Stimulated activated naive B cell treated with anti-CD40 and anti-IgM and Interleukin-4, amounts not matched to agents 10 μg/mL and 1 μg/mL and 100 μg/mL, for 72 hours (primary cell): ENCODE results near the gene ATG9A.
"Not testable (repeated sequence)": the region's sequence is repeated elsewhere in the genome, so short reads cannot be mapped to it uniquely, and the experiment has no call there.

Source experiments
- ATAC-seq, 2 donors: fragments of 150-1000 bp; cut with Tn5 transposase; replicated peaks; 2 replicates each; pipeline ENCODE4 v1.10.0; 2021; ENCODE audit warnings: moderate library complexity in 1 of 2
- DNase-seq: peaks from one replicate; pipeline ENCODE4 v3.0.0; 2021
- H3K27ac Mint-ChIP-seq: one replicate; pipeline ENCODE4 v1.8.0; 2022; ENCODE audit warnings: mild to moderate bottlenecking, mixed read lengths
- H3K27me3 Mint-ChIP-seq, 2 donors: one replicate each; pipeline ENCODE4 v1.8.0; 2022; ENCODE audit warnings: mixed read lengths in 2 of 2
- H3K36me3 Mint-ChIP-seq, 2 donors: one replicate each; pipeline ENCODE4 v1.8.0; 2022; ENCODE audit warnings: mixed read lengths in 2 of 2, mild to moderate bottlenecking in 1 of 2
- H3K4me1 Mint-ChIP-seq, 2 donors: one replicate each; pipeline ENCODE4 v1.8.0; 2022; ENCODE audit warnings: mixed read lengths in 2 of 2, mild to moderate bottlenecking in 1 of 2
- H3K4me3 Mint-ChIP-seq, 2 donors: one replicate each; pipeline ENCODE4 v1.8.0; 2022; ENCODE audit warnings: mild to moderate bottlenecking in 2 of 2, mixed read lengths in 2 of 2, moderate library complexity in 1 of 2
- H3K9me3 Mint-ChIP-seq, 2 donors: one replicate each; pipeline ENCODE4 v1.8.0; 2022; ENCODE audit warnings: mixed read lengths in 2 of 2, mild to moderate bottlenecking in 1 of 2

Gene ATG9A

GRCh38 chr2:219266232-219266631, 36.8 kb upstream of the ATG9A start:
- ATAC-seq, result no peak
- H3K27me3 Mint-ChIP-seq, result no peaks in the 10 kb centered on the region
- DNase-seq, result no peak
- H3K4me1 Mint-ChIP-seq, result peaks cover 0 to 1% of the 10 kb centered on the region in 2 donors
- peak overlapping the region; percentile 65 for H3K27ac Mint-ChIP-seq
- no peak overlapping the region for H3K4me3 Mint-ChIP-seq
- H3K9me3 Mint-ChIP-seq, result no peaks in the 10 kb centered on the region
- H3K36me3 Mint-ChIP-seq, result no peaks in the 10 kb centered on the region

GRCh38 chr2:219261024-219261855, 31.8 kb upstream of the ATG9A start:
- H3K27me3 Mint-ChIP-seq, result no peaks in the 10 kb centered on the region
- H3K27ac Mint-ChIP-seq, result no peak overlapping the region
- no peak overlapping the region for H3K4me3 Mint-ChIP-seq
- no peaks in the 10 kb centered on the region for H3K9me3 Mint-ChIP-seq
- ATAC-seq, result no peak
- peaks cover 0 to 1% of the 10 kb centered on the region in 2 donors for H3K4me1 Mint-ChIP-seq
- DNase-seq, result no peak
- no peaks in the 10 kb centered on the region for H3K36me3 Mint-ChIP-seq

DNA sequence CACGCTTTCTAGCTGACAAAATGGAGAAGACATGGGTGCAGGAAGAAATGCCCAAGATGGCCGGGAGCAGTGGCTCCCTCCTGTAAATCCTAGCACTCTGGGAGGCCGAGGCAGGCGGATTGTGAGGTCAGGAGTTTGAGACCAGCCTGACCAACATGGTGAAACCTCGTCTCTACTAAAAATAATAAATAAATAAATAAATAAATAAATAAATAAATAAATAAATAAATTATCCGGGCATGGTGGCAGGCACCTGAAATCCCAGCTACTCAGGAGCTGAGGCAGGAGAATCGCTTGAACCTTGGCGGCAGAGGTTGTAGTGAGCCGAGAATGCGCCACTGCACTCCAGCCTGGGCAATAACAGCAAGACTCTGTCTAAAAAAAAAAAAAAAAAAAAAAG, 29.5 kb upstream of the ATG9A start:
- not testable (repeated sequence) for H3K9me3 Mint-ChIP-seq, ATAC-seq, DNase-seq, H3K36me3 Mint-ChIP-seq, H3K4me3 Mint-ChIP-seq, H3K27me3 Mint-ChIP-seq, H3K27ac Mint-ChIP-seq, H3K4me1 Mint-ChIP-seq

GRCh38 chr2:219254590-219255201, 25.3 kb upstream of the ATG9A start:
- Mint-ChIP-seq H3K4me1 (peaks cover 35 to 47% of the 10 kb centered on the region in 2 donors), H3K4me3 (peak overlapping the region; percentile 79 to 87), H3K36me3 (peaks cover 23 to 30% of the 10 kb centered on the region in 2 donors), H3K27ac (peak overlapping the region; percentile 95), H3K27me3 (no peaks in the 10 kb centered on the region), H3K9me3 (no peaks in the 10 kb centered on the region)
- peak; percentile 54 to 56 for ATAC-seq
- peak; percentile 43 for DNase-seq

DNA sequence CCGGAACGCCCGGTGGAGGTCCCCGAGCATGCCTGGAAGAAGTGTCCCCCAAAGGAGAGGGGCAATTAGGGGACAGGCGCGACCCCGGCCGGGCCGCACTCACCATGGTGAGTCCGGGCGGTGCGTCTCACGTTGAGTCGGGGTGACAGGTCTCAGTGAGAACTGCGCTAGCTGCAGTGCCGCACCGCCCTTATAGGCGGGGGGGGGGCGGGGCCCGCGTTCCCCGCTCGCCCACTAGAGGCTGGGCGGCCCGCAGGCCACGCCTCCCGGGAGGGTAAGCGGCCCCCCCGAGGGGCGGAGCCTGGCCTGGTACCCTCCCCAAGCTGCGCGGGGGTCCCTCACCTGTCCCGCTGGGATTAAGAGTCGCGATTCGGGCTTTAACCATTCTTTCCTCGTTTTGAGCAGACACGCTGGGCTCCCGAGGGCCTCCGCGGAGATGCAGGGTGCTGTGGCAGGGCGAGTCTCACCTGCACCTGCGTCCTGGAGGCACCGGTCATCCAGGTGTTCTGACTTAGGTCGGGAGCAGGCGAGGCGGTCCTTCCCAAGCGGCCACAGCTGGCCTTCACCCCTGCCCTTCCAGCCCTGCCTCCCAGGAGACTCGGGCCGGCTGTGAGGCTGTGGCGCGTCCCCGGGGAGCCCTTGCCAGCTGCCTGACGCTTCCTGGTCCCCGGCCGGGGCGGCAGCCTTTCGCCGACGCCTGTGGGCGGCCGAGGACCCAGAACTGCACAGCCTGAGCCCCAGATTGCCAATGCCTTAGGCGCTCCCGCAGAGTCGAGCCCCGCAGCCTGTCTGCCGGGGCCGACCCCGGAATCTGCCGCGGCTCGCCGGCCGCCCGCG, 24.5 kb upstream of the ATG9A start, which contains the start of gene TUBA4A:
TSS of gene TUBA4A (minus strand) at position 166 of the 837 bp plus-strand sequence. CDS start at position 106, 60 bp downstream.
- H3K4me1 Mint-ChIP-seq, result peaks cover 42 to 54% of the 10 kb centered on the region in 2 donors
- H3K36me3 Mint-ChIP-seq, result peaks cover 27 to 37% of the 10 kb centered on the region in 2 donors
- H3K4me3 Mint-ChIP-seq, result peak within 1 kb of the TSS; percentile 79 to 87
- H3K27me3 Mint-ChIP-seq, result no peaks in the 10 kb centered on the region
- ATAC-seq (peak; percentile 71 to 75), DNase-seq (peak; percentile 84)
- no peaks in the 10 kb centered on the region for H3K9me3 Mint-ChIP-seq
- peak within 1 kb of the TSS; percentile 95 for H3K27ac Mint-ChIP-seq

- Mint-ChIP-seq H3K4me1 (peaks cover 49 to 63% of the 10 kb centered on the region in 2 donors), H3K9me3 (no peaks in the 10 kb centered on the region), H3K36me3 (peaks cover 33 to 45% of the 10 kb centered on the region in 2 donors), H3K27ac (peak within 1 kb of the TSS; percentile 95), H3K27me3 (no peaks in the 10 kb centered on the region), H3K4me3 (peak within 1 kb of the TSS; percentile 79 to 87)
- DNase-seq, result peak; percentile 49
- ATAC-seq, result peak; percentile 22
Measured at GRCh38 chr2:219252900-219253752, 23.7 kb upstream of the ATG9A start, which contains the start of gene TUBA4B. TSS of gene TUBA4B (plus strand) at chr2:219253243. CDS start at chr2:219253408, 165 bp downstream.

GRCh38 chr2:219252570-219252899, 23.1 kb upstream of the ATG9A start:
- H3K27ac Mint-ChIP-seq, result peak overlapping the region; percentile 95
- ATAC-seq (no peak), DNase-seq (no peak)
- no peaks in the 10 kb centered on the region for H3K27me3 Mint-ChIP-seq
- no peaks in the 10 kb centered on the region for H3K9me3 Mint-ChIP-seq
- H3K4me1 Mint-ChIP-seq, result peaks cover 54 to 69% of the 10 kb centered on the region in 2 donors
- peaks cover 39 to 50% of the 10 kb centered on the region in 2 donors for H3K36me3 Mint-ChIP-seq
- peak overlapping the region; percentile 79 to 87 for H3K4me3 Mint-ChIP-seq

DNA sequence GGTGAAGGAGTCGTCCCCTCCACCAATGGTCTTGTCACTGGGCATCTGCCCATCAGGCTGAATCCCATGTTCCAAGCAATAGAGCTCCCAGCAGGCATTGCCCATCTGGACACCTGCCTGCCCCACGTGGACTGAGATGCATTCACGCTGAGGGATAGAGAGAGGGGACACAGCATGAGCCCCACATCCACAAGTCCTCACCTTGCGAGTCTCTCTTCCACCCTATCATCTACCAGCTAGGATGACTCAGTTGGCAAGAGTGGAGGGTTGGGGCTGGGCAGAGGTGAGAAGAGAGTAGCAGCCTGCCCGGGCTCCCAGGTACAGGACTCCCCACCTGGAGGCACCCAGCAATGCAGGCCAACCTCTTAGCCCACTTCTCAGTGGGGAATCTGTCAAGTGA, 22.6 kb upstream of the ATG9A start:
- Mint-ChIP-seq H3K9me3 (no peaks in the 10 kb centered on the region), H3K36me3 (peaks cover 41 to 52% of the 10 kb centered on the region in 2 donors), H3K4me1 (peaks cover 58 to 73% of the 10 kb centered on the region in 2 donors), H3K4me3 (peak overlapping the region; percentile 79 to 87), H3K27me3 (no peaks in the 10 kb centered on the region), H3K27ac (peak overlapping the region; percentile 95)
- ATAC-seq (no peak), DNase-seq (no peak)

- Mint-ChIP-seq H3K9me3 (no peaks in the 10 kb centered on the region), H3K36me3 (peaks cover 43 to 56% of the 10 kb centered on the region in 2 donors), H3K27me3 (no peaks in the 10 kb centered on the region), H3K4me3 (peak overlapping the region; percentile 79 to 87), H3K4me1 (peaks cover 62 to 78% of the 10 kb centered on the region in 2 donors), H3K27ac (peak overlapping the region; percentile 95)
- ATAC-seq, result no peak
- no peak for DNase-seq
Measured at GRCh38 chr2:219251656-219252055, 22.2 kb upstream of the ATG9A start.

DNA sequence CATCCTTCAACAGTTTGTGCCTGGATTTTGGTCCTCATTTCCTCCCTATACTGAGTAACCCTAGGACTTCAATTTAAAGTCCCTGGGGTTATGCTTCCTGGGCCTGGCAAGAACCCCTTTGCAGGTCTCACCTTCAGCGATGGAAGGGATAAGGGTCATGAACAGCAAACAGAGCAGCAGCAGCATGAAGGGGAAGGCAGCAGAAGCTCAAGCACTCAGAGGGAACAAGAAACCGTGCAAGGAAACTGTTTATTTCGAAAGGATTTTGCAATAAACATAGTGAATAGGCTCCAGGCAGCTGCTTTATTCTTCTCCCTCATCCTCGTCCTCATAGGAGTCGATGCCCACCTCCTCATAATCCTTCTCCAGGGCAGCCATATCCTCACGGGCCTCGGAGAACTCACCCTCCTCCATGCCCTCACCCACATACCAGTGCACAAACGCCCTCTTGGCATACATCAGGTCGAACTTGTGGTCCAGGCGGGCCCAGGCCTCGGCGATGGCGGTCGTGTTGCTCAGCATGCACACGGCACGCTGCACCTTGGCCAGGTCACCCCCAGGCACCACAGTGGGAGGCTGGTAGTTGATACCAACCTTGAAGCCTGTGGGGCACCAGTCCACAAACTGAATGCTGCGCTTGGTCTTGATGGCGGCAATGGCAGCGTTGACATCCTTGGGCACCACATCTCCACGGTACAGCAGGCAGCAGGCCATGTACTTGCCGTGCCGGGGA, 20.8 kb upstream of the ATG9A start:
- DNase-seq, result no peak
- ATAC-seq, result no peak
- Mint-ChIP-seq H3K36me3 (peaks cover 43 to 56% of the 10 kb centered on the region in 2 donors), H3K27me3 (no peaks in the 10 kb centered on the region), H3K4me1 (peaks cover 62 to 75% of the 10 kb centered on the region in 2 donors), H3K9me3 (no peaks in the 10 kb centered on the region), H3K27ac (peak overlapping the region; percentile 51), H3K4me3 (peak overlapping the region; percentile 65 to 79)

- peaks cover 43 to 56% of the 10 kb centered on the region in 2 donors for H3K36me3 Mint-ChIP-seq
- peaks cover 61 to 75% of the 10 kb centered on the region in 2 donors for H3K4me1 Mint-ChIP-seq
- no peaks in the 10 kb centered on the region for H3K9me3 Mint-ChIP-seq
- ATAC-seq (peak; percentile 26 to 35), DNase-seq (peak; percentile 34)
- peak overlapping the region; percentile 94 for H3K27ac Mint-ChIP-seq
- H3K27me3 Mint-ChIP-seq, result no peaks in the 10 kb centered on the region
- peak overlapping the region; percentile 65 to 79 for H3K4me3 Mint-ChIP-seq
Measured at GRCh38 chr2:219249203-219249980, 20.0 kb upstream of the ATG9A start.

DNA sequence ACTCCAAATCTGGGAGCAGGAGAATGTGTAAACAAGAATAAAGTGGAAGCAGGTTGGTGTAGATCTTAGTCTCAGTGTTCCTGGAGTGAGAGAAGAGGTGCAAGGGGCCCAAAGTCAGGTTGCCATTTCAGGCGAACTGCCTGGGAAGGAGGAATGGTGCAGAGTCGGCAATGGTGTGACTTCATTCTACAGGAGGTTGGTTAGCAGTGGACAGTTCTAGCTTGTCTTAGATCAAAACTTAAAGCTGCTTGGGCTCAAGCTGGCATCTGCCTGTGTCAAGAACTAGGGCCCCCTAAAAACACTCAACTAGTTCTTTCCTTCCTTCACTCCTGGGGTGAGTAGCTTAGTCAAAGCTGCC, 19.4 kb upstream of the ATG9A start:
- H3K4me3 Mint-ChIP-seq, result peak overlapping the region; percentile 65 to 79
- no peaks in the 10 kb centered on the region for H3K9me3 Mint-ChIP-seq
- peaks cover 61 to 75% of the 10 kb centered on the region in 2 donors for H3K4me1 Mint-ChIP-seq
- no peak for ATAC-seq
- peak overlapping the region; percentile 94 for H3K27ac Mint-ChIP-seq
- DNase-seq, result no peak
- peaks cover 43 to 56% of the 10 kb centered on the region in 2 donors for H3K36me3 Mint-ChIP-seq
- H3K27me3 Mint-ChIP-seq, result no peaks in the 10 kb centered on the region
